Hematopoietic multipotent progenitor cell treated with erythropoietin and hydrocortisone succinate and interleukin-3 and kit ligand, for 8 days (in vitro differentiated cells): ENCODE measurements around the gene GLB1L3.

ENCODE experiments used
- DNase-seq: peaks from one replicate; pipeline ENCODE4 v3.0.0-alpha.2; 2015

GLB1L3 gene, protein sequence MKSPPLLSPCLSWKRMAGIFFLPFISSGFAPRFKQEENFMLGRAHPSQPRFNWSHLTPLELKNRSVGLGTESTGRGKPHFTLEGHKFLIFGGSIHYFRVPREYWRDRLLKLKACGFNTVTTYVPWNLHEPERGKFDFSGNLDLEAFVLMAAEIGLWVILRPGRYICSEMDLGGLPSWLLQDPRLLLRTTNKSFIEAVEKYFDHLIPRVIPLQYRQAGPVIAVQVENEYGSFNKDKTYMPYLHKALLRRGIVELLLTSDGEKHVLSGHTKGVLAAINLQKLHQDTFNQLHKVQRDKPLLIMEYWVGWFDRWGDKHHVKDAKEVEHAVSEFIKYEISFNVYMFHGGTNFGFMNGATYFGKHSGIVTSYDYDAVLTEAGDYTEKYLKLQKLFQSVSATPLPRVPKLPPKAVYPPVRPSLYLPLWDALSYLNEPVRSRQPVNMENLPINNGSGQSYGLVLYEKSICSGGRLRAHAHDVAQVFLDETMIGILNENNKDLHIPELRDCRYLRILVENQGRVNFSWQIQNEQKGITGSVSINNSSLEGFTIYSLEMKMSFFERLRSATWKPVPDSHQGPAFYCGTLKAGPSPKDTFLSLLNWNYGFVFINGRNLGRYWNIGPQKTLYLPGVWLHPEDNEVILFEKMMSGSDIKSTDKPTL

GRCh38 chr11:134275534-134276395, at the start of gene GLB1L3:
Gene GLB1L3 (plus strand): TSS chr11:134276379. CDS start chr11:134276741, 362 bp downstream.
- DNase-seq = peak; percentile 56

DNA sequence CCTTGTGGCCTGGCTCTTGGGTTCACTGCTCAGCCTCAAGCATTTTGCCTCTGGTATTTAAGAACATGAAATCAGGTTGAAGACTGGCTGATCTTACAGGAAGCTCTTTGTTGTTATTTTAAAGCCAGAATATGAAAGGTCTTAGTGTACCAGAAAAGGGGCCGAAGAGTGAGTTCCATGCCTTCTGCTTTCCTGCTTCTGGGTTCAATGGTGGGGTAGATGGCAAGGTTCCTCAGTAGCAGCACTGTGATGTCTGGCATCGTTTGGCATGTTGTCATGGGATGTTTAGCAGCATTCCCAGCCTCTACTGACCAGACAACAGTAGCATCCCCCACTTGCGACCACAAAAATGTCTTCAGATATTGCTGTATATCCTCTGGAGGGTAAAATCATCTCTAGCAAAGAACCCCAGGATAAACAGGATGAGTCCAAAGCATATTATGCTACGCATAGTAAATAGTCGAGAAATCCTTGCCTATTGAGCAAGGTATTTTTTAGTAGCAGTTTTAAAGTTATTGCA, 49.3 kb upstream of the GLB1L3 start:
- no peak for DNase-seq

DNA sequence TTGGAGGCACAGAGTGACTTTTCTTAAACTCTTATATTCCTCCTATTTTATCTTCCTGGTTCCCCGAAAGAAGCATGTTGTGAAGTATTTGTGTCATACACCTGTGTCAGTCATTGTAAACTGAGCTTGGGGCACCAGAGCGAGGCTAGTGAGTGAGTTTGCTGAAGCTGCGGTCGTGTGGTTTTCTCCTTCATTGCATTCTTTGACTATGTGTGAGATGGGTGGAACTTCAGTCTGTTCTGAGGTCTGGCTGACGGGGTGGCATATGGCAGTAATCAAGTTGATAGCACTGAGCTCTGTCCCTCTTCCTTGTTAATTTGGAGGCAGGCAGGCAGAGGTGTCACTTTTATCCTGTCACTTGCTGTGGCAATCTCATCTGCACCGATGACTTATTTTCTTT, 47.6 kb upstream of the GLB1L3 start:
- no peak for DNase-seq

- DNase-seq = no peak
Measured at GRCh38 chr11:134229126-134229790, 46.9 kb upstream of the GLB1L3 start.

- DNase-seq = no peak
Measured at GRCh38 chr11:134230339-134230738, 45.8 kb upstream of the GLB1L3 start.

DNA sequence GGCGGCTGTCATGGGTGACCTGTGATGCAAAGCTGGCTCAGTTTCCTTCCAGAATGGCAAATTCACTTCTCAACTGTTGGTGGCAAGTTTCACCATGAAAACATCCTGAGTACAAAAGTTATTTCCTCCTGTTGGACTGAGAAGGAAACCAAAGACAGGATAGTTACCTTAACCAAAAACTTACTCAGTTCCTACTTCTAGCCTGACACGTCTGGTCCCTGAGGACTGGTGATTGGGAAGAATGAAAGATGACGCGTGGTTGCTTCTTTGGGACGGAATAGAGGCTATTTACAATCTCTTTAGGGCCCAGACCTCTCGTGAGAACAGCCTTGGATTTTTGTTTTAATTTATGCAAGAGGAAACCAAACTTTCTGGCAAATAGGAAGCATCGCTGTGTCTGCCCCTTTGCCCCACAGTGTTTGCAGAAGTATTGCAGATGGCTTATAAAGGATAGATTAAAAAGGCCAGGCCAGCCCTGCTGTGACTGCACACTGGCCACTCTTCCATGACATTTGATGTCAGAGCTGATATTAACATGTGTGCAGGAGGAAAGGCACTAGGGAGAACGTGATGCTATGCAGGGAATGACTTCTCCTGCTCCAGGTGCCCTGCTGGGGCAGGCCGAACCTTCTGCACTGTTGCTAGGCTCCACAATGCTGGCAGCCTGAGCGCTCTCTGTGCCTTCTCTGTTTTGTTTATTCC, 44.1 kb upstream of the GLB1L3 start:
- no peak for DNase-seq

GRCh38 chr11:134233729-134234179, 42.4 kb upstream of the GLB1L3 start:
- DNase-seq = peak; percentile 87

GRCh38 chr11:134235399-134235798, 40.8 kb upstream of the GLB1L3 start:
- no peak for DNase-seq

DNA sequence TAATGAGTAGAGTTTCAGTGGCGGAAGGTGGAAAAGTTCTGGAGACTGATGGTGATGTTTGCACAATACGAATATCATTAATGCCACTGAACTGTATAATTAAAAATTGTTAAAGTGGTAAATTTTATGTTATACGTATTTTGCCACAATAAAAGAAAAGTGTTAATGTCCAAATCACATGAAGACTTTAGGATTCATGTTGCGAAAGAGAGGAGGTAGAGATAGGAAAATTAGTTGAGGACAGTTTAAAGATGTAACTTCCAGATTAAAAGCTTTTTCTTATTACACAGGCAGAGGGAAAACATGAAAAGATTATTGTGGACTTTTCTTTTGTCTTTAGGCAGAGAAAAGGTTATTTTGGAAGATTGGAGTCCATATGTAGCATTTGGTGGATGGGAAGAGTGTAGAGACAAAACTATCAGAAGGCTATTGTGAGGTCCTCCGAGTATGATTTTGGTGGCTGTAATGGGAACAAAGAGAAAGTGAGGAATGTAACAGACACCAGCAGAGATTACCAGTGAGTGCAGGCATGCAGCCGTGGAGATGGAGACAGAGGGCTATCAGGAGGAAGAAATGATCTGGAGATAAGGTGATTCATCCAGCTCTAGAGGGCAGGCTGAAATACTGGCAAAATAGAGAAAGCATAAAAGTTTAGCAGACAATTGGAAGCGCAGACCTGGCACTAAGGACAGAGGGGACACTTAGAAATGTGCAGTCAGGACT, 39.2 kb upstream of the GLB1L3 start:
- DNase-seq = no peak

GRCh38 chr11:134237557-134237922, 38.6 kb upstream of the GLB1L3 start:
- DNase-seq = no peak

- no peak for DNase-seq
Measured at GRCh38 chr11:134238956-134239355, 37.2 kb upstream of the GLB1L3 start.

GRCh38 chr11:134240592-134240991, 35.6 kb upstream of the GLB1L3 start:
- DNase-seq = no peak

GRCh38 chr11:134242376-134242775, 33.8 kb upstream of the GLB1L3 start:
- DNase-seq = no peak

- no peak for DNase-seq
Measured at GRCh38 chr11:134243913-134244312, 32.3 kb upstream of the GLB1L3 start.

GRCh38 chr11:134244593-134244992, 31.6 kb upstream of the GLB1L3 start:
- DNase-seq = peak; percentile 41

DNA sequence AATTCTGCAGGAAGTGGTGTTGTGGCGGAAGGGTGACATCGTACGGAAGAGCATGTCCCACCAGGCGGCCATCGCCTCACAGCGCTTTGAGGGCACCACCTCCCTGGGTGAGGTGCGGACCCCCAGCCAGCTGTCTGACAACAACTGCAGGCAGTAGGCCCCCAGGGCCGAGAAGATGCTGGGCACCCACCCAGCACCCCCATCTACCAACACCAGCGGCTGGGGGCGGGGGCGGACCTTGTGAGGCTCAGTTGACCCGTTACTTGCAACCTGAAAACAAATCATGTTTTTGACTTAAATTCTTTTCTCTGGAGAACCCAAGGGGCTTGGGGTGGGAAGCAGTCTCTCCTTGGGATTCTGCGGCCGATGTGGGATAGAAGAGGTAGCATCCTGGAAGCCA, 30.7 kb upstream of the GLB1L3 start:
- no peak for DNase-seq

DNA sequence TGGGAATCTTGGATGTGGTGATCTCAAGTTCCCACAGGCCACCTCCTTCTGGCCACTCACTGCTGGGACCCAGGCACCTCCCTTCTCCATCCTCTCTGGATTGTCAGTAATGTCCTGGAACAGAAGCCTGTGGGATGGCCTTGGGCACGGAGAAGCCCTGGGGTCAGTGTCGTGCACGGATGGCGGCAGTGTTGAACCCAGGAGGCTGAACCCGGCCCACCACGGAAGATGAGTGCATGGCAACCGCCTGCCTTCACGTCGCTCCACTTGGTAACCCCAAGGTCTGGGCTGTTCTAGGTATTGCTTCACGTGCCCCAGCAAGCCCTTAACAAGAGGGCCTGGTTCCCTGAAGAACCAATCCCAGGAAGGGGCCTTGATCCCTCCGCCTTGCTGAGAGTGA, 30.1 kb upstream of the GLB1L3 start:
- no peak for DNase-seq

DNA sequence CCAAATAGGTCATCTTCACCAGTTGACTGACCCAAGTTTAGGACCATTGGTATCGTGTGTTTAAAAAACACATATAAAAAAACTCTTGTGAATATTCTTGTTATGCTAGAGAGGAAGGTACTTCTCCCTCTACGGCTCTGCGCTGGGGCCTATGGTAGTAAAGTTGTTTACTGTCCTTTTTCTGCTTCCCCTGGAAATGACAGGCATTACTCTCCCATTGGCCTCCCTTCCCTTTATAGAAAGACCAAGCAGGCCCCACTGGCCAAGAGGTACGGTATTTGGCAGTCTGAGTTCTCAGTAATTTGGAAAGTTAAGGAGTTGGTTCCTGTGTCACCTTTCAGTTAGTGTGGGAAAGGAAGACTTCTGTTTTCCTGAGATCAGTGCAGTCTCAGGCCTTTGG, 29.5 kb upstream of the GLB1L3 start:
- no peak for DNase-seq

- DNase-seq = no peak
Measured at GRCh38 chr11:134248910-134249480, 27.2 kb upstream of the GLB1L3 start.

DNA sequence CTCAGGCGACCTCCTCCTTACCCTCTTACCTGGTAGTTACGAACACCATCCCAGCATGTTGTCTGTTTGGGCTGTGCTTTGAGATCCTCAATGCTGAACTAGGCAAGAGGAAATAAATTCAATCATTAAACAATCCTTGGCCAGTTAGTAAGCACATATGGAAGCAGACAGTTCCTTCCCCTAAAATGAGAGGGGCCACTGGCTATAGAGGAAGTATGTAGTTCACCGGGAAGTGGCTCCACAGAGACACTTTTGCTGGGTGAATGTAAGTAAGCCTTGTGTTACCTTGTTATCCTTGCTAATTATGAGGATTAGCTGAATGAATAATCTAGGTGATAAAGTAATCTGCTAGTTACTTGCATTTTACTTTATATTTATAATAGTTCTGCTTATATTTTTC, 25.9 kb upstream of the GLB1L3 start:
- no peak for DNase-seq

DNA sequence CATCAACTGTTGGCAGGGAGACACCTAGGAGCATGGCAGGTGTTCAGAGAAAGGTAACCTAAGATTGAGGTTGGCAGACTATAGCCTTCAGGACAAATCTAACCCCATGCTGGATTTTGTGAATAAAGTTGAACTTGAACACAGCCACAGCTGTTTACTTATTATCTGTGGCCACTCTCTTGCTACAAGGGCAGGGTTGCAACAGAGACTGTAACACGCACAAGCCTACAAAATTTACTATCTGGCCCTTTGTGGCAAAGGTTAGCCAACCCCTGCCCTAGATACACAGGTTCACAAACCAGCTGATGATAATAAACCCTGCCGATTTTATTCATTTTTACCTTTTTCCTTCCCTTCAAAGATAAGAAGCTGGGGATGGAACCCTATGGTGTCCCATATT, 25.5 kb upstream of the GLB1L3 start:
- DNase-seq = no peak
